Measurements from ENCODE around the gene CACNA1S. TPM values are rescaled to one million over a fixed set of nuclear protein-coding genes. Genes with fewer than 3 reads are reported as not detected.

CACNA1S gene
- total RNA-seq = not detected

GRCh38 chr1:201112173-201112731 lies at the start of gene CACNA1S:
Gene CACNA1S (minus strand): TSS chr1:201112426. CDS start chr1:201112339, 87 bp downstream.
- intact Hi-C loops (cut with DNase I; ENCODE audit: low total_unique reads) = no loop called here
- DNase-seq (ENCODE audit: low spot score in 2 of 2) = no peak

GRCh38 chr1:201157949-201158348 lies 45.7 kb upstream of the CACNA1S start:
- Histone ChIP-seq H3K27me3 (no peaks in the 10 kb centered on the region), H3K9me3 (no peaks in the 10 kb centered on the region), H3K4me3 (no peak overlapping the region), H3K27ac (no peak overlapping the region), H3K36me3 (no peaks in the 10 kb centered on the region), H3K4me1 (peaks cover 0 to 4% of the 10 kb centered on the region in 2 donors)
- no peak for DNase-seq (ENCODE audit: low spot score in 2 of 2)
- no peak for TF ChIP-seq POLR2AphosphoS5 (IDR thresholded peaks at IDR 0.05)
- TF ChIP-seq POLR2A (IDR thresholded peaks at IDR 0.05) = no peak
- TF ChIP-seq CTCF (IDR thresholded peaks at IDR 0.05) = no peak
- intact Hi-C loops (cut with DNase I; ENCODE audit: low total_unique reads) = no loop called here

More at GRCh38 chr1:201112173-201112731, at the start of gene CACNA1S:
- no peaks in the 10 kb centered on the region for H3K9me3 ChIP-seq
- H3K27ac ChIP-seq = no peak within 1 kb of the TSS
- no peaks in the 10 kb centered on the region for H3K4me1 ChIP-seq
- no peak within 1 kb of the TSS for H3K4me3 ChIP-seq
- no peaks in the 10 kb centered on the region for H3K36me3 ChIP-seq
- TF ChIP-seq POLR2AphosphoS5 (IDR thresholded peaks at IDR 0.05) = no peak
- no peak for TF ChIP-seq CTCF (IDR thresholded peaks at IDR 0.05)
- H3K27me3 ChIP-seq = peaks cover 0 to 13% of the 10 kb centered on the region in 2 donors

GRCh38 chr1:201156819-201157218 lies 44.6 kb upstream of the CACNA1S start:
- Histone ChIP-seq H3K27me3 (no peaks in the 10 kb centered on the region), H3K4me3 (no peak overlapping the region), H3K4me1 (peaks cover 0 to 4% of the 10 kb centered on the region in 2 donors), H3K9me3 (no peaks in the 10 kb centered on the region), H3K27ac (no peak overlapping the region), H3K36me3 (no peaks in the 10 kb centered on the region)
- no peak for DNase-seq (ENCODE audit: low spot score in 2 of 2)
- intact Hi-C loops (cut with DNase I; ENCODE audit: low total_unique reads) = no loop called here
- TF ChIP-seq CTCF (IDR thresholded peaks at IDR 0.05) (no peak), POLR2A (IDR thresholded peaks at IDR 0.05) (no peak), POLR2AphosphoS5 (IDR thresholded peaks at IDR 0.05) (no peak)

GRCh38 chr1:201156346-201156745 lies 44.1 kb upstream of the CACNA1S start:
- H3K4me1 ChIP-seq = peaks cover 0 to 4% of the 10 kb centered on the region in 2 donors
- no peak for DNase-seq (ENCODE audit: low spot score in 2 of 2)
- TF ChIP-seq POLR2A (IDR thresholded peaks at IDR 0.05) (no peak), POLR2AphosphoS5 (IDR thresholded peaks at IDR 0.05) (no peak), CTCF (IDR thresholded peaks at IDR 0.05) (no peak)
- H3K27ac ChIP-seq = no peak overlapping the region
- H3K36me3 ChIP-seq = no peaks in the 10 kb centered on the region
- no peak overlapping the region for H3K4me3 ChIP-seq
- no peaks in the 10 kb centered on the region for H3K27me3 ChIP-seq
- H3K9me3 ChIP-seq = no peaks in the 10 kb centered on the region
- intact Hi-C loops (cut with DNase I; ENCODE audit: low total_unique reads) = no loop called here

GRCh38 chr1:201155354-201155753 lies 43.1 kb upstream of the CACNA1S start:
- intact Hi-C loops (cut with DNase I; ENCODE audit: low total_unique reads) = no loop called here
- peaks cover 0 to 4% of the 10 kb centered on the region in 2 donors for H3K4me1 ChIP-seq
- no peak for DNase-seq (ENCODE audit: low spot score in 2 of 2)
- H3K27ac ChIP-seq = no peak overlapping the region
- no peaks in the 10 kb centered on the region for H3K36me3 ChIP-seq
- no peak overlapping the region for H3K4me3 ChIP-seq
- no peaks in the 10 kb centered on the region for H3K27me3 ChIP-seq
- TF ChIP-seq CTCF (IDR thresholded peaks at IDR 0.05) (no peak), POLR2A (IDR thresholded peaks at IDR 0.05) (no peak), POLR2AphosphoS5 (IDR thresholded peaks at IDR 0.05) (no peak)
- no peaks in the 10 kb centered on the region for H3K9me3 ChIP-seq
